Left colon (tissue), 2 donors: Measurements from ENCODE around the gene MIPOL1. TPM values are rescaled to one million over a fixed set of nuclear protein-coding genes. Genes with fewer than 3 reads are reported as not detected.
"Not testable (repeated sequence)": the region's sequence is repeated elsewhere in the genome, so short reads cannot be mapped to it uniquely, and the experiment has no call there.

ENCODE experiments used
- ATAC-seq: fragments of 200-7000 bp; cut with Tn5 transposase; one replicate; pipeline ENCODE4 v1.9.1; 2020; ENCODE audit warnings: mild to moderate bottlenecking, moderate library complexity
- DNase-seq, 2 donors: peaks; one replicate each; pipeline ENCODE4 v3.0.0-alpha.2; 2020
- intact Hi-C, 2 donors: fragments of 100-400 bp; cut with DNase I in 1 of 2; cut with micrococcal nuclease in 1 of 2; formaldehyde crosslinking; loops; one replicate each; pipeline versions ENCODE4 v1.11.2 to v1.14.0; 2022; cut with DNase I, micrococcal nuclease
- total RNA-seq, 2 donors: library from RNA; stranded (reverse); fragmentation: NEBNext Ultra II Directional; extraction: Animal tissue kit (Norgen Biotek cat#: 25700); gene quantifications; one replicate each; pipeline ENCODE4 v1.2.1, GENCODE V29; 2021
- donor health status: DM: no; HTN: no; CAD: no.
- donor health status: DM: yes; HTN: yes; CAD: no.

MIPOL1 gene
- total RNA-seq, 2 donors from 2014 or later: 5.1 to 9.1 TPM

DNA sequence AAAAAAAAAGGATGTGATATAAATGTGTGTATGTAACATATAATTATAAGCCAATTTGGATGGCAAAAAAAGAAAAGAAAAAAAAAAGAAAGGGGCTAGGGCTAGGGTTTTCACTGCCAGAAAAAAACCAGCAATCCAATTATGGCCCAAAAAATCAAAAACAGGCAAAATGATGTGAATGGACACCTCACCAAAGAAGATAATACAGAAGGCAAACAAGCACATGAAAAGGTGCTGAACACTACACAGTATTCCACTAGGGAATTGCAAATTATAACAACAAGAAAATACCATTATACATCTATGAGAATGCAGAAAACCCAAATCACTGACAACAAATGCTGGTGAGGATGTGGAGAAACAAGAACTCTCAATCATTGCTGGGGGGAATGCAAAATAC lies 12.1 kb upstream of the MIPOL1 start:
- intact Hi-C loops: no loop called here
- DNase-seq: no peak
- no peak for ATAC-seq

DNA sequence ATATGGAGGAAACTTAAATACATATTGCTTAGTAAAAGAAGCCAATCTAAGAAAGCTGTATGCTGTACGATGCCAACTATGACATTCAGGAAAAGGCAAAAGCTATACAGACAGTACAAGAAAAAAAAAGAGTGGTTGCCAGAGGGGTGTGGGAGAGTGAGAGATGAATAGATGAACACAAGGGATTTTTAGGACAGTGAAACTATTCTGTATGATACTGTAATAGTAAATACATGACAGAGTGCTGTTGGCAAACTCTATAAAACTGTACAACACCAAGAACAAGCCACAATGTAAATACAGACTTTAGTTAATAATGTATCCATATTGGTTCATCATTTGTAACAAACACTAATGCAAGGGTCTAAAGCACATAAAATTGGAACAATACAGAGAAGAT lies 10.9 kb upstream of the MIPOL1 start:
- no peak for ATAC-seq
- intact Hi-C loops: no loop called here

DNA sequence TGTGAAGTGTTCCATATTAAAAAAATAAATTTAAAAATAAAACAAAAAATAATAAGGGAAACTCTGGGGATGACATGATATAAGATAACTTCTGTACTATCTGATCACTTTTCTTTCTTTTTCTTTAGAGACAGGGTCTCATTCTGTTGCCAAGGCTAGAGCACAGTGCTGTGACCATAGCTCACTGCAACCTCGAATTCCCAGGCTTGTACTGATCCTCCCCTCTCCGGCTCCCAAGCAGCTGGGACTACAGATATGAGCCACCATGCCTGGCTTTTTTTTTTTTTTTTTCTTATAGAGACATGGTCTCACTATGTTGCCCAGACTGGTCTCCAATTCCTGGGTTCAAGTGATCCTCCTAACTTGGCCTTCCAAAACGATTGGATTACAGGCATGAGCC lies 10.4 kb upstream of the MIPOL1 start:
- intact Hi-C loops: no loop called here
- ATAC-seq: no peak
- DNase-seq: no peak

More for the DNA sequence above, 10.9 kb upstream of the MIPOL1 start:
- DNase-seq: no peak

DNA sequence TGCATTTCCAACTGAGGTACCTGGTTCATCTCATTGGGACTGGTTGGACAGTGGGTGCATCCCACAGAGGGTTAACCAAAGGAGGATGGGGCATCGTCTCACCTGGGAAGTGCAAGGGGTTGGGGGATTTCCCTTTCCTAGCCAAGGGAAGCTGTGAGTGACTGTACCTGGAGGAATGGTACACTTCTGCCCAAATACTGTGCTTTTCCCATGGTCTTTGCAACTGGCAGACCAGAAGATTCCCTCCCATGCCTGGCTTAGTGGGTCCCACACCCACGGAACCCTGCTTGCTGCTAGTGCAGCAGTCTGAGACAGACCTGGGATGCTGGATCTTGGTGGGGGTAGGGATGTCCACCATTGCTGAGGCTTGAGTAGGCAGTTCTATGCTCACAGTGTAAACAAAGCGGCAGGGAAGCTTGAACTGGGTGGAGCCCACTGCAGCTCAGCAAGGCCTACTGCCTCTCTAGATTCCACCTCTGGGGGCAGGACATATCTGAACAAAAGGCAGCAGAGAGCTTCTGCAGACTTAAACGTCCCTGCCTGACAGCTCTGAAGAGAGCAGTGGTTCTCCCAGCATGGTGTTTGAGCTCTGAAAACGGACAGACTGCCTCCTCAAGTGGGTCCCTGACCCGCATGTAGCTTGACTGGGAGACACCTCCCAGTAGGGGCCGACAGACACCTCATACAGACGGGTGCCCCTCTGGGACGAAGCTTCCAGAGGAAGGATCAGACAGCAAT lies 9.7 kb upstream of the MIPOL1 start:
- DNase-seq, intact Hi-C loops, ATAC-seq: not testable (repeated sequence)

DNA sequence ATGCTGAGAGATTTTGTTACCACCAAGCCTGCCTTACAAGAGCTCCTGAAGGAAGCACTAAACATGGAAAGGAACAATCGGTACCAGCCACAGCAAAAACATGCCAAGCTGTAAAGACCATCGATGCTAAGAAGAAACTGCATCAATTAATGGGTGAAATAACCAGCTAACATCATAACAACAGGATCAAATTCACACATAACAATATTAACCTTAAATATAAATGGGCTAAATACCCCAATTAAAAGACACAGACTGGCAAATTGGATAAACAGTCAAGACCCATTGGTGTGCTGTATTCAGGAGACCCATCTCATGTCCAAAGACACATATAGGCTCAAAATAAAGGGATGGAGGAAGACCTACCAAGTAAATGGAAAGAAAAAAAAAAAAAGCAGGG lies 8.0 kb upstream of the MIPOL1 start:
- ATAC-seq, intact Hi-C loops, DNase-seq: not testable (repeated sequence)

DNA sequence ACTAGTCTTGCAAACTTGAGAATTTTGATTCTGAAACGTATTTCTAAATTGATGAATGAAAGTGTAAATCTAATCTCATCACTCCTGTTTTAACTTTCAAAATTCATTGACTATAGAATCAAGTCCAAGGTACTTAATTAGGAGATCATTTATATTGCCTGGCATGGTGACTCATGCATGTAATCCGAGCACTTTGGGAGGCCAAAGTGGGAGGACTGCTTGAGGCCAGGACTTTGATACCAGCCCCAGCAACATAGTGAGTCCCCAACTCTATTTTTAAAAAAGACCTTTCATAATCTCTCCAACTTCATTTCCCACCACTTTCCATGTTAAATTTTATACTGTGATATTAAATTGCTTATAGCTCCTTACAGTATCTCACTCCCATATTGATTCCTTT lies 3.0 kb upstream of the MIPOL1 start:
- DNase-seq (no peak), ATAC-seq (no peak)
- intact Hi-C loops: no loop called here

DNA sequence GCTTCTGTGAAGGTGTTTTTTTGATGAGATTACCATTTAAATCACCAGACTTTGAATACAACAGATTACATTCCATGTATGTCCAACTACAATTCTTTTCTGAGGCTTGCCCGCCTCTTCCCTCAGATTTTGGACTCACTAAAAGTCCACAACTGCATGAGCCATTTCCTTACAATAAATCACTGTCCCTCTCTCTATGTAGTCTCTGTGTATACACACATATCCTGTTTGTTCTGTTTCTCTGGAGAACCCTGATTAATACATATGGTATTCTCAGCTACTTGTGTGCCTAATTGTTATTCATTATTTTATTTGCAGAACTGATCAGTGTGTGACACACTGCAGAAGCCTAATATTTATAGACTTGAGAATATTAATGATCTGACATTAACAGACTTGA lies 2.4 kb upstream of the MIPOL1 start:
- DNase-seq: no peak
- intact Hi-C loops: no loop called here
- no peak for ATAC-seq

DNA sequence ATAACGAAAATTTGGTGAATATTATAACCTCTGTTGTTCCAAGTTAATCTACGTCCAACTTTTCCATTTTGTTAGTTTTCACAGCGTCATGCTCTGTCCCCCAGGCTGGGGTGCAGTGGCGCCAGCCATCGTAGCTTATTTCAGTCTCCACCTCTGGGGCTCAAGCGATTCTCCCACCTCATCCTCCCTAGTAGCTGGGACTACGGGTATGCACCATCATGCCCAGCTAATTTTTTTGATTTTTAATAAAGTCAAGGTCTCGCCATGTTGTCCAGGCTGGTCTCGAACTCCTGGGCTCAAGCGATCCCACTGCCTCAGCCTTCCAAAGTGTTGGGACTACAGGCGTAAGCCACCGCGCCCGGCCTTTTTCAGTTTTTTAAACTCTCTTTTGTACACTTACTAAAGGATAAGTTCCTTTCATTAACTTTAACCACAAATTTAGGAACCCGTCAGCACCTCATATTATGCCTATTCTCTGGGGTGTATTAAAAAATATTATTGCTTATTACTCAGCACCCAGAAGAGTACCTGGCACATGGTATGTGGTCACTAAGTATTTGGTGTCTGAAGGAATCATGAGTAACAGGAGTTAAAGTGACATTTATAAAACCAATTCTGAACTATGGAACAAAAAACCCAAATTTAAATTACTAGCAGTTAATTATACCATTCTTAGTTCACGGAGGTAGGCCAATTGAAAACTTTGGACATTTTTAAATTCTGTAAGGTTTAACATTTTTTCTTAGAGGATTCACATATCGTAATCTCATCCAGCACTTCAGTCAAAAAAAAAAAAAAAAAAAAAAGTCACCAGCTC lies 925 bp upstream of the MIPOL1 start:
- intact Hi-C loops: no loop called here
- no peak for ATAC-seq

DNA sequence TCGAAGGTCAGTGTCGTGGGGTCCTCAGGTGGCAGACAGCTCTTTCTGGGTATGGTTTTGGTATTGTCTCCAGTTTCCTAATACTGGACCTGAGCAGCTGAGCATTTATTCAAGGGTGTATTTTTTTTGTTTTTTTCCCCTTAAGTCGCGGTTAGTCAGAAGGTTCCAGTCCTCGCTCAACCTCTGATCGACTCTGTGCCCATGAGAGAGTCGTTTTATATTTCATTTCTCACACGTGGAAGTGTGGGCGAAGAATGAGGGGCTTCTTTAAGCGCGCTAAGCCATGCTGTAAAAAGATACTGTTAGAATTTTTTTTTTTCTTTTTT lies 499 bp downstream of the MIPOL1 start:
- no peak for DNase-seq
- intact Hi-C loops: no loop called here
- ATAC-seq: peak; percentile 7

More for the DNA sequence above, 925 bp upstream of the MIPOL1 start:
- no peak for DNase-seq

DNA sequence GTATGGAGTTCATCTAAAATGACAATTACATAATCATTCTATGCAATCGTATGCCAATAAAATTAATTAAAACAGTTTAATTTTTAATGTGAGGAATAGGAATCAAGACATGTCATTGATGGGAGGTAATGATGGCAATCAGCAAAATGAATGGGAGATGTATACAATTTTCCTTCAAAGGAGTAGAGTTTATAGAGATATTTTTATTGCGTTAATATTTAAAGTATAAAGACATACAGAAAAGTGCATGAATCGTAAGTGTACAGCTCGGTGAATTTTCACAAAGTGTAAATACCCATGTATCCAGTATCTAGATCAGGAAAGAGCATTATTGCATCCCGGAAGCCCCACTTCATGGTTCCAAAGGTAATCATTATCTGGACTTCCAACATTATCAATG lies 1.2 kb downstream of the MIPOL1 start:
- ATAC-seq (no peak), DNase-seq (no peak)
- intact Hi-C loops: no loop called here

DNA sequence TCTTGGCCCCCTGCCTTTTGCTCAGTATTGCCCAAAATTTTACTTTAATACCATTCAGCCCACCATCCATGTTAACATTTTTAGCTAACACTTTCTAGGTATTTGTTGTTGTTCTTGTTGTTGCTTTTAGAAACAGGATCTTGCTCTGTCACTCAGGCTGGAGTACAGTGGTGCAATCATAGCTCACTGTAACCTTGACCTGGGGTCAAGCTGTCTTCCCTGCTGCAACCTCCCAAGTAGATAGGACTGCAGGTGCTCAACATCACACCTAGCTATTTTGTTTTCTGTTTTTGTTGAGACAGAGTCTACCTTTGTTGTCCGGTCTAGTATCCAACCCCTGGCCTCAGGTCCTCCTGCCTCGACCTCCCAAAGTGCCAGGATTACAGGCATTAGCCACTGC lies 4.0 kb downstream of the MIPOL1 start:
- DNase-seq (no peak), ATAC-seq (no peak)
- intact Hi-C loops: no loop called here

DNA sequence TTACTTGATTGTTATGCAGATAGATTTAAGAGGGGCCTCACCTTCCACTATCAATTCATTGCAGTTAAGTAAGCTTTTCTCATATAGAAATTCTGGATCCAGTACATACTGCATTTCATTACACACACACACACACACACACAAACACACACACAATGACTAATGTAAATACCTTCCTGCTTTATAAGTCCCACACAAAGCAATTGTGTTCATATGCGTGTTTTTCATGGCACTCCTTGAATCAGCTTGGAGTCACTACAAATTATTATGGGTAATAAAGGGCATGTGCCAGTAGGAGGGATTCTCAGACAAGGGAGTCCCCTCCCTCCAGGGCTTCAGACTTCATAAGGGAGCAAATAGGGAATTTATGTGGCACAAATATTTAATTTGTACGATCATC lies 4.5 kb downstream of the MIPOL1 start:
- no peak for DNase-seq
- no peak for ATAC-seq
- intact Hi-C loops: no loop called here

DNA sequence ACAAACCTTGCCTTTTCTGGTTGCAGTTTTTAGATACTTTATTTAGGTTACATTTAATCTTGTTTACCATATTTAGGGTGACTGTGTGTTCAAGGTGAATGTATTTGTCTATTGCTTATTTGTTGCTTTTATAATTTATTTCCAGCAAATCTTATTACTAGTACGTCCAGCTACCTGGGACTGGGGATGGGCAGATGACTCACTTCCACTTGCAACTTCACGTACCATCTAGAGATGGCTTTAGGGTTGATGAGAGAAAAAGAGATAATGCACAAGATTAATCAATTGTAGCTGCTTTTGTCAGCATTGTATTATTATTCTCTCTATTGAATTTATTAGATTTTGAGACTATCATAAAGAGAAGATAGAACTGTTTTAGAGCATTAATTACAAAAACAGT lies 5.1 kb downstream of the MIPOL1 start:
- DNase-seq (no peak), ATAC-seq (no peak)
- intact Hi-C loops: no loop called here

DNA sequence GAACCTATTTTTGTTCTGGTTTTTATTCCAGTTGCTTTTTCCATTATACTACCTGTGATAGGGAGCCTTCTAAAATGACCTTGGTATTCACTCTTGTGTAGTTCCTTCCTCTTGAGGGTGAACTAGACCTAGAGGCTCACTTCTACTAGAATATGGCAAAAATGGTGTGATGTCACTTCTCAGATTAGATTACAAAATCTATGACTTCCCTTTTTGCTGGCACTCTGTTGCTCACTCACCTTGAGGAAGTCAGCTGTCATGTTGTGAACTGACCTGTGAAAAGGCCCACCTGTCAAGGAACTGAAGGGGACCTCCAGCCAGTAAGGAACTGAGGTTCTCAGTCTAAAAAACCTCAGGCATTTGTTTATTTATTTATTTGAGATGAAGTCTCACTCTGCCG lies 5.7 kb downstream of the MIPOL1 start:
- DNase-seq: no peak
- intact Hi-C loops: no loop called here
- no peak for ATAC-seq

DNA sequence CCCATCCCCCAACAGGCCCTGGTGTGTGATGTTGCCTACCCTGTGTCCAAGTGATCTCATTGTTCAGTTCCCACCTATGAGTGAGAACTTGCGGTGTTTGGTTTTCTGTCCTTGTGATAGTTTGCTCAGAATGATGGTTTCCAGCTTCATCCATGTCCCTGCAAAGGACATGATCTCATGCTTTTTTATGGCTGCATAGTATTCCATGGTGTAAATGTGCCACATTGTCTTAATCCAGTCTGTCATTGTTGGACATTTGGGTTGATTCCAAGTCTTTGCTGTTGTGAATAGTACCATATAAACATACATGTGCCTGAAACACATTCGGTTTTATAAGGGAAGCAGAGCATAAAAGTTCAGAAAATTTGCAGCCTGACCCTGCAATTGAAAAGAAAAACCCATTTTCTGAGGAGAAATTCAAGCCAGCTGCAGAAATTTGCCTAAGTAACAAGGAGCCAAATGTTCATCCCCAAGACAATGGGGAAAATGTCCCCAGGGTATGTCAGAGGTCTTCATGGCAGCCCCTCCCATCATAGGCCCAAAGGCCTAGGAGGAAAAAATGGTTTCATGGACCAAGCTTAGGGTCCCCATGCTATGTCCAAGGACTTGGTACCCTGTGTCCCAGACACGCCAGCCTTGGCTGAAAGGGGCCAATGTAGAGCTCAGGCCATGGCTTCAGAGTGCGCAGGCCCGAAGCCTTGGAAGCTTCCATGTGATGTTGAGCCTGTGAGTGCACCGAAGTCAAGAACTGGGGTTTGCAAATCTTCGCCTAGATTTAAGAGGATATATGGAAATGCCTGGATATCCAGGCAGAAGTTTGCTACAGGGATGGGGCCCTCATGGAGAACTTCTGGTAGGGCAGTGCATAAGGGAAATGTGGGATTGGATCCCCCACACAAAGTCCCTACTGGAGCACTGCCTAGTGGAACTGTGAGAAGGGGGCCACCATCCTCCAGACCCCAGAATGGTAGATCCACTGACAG lies 8.2 kb downstream of the MIPOL1 start:
- intact Hi-C loops, ATAC-seq, DNase-seq: not testable (repeated sequence)

DNA sequence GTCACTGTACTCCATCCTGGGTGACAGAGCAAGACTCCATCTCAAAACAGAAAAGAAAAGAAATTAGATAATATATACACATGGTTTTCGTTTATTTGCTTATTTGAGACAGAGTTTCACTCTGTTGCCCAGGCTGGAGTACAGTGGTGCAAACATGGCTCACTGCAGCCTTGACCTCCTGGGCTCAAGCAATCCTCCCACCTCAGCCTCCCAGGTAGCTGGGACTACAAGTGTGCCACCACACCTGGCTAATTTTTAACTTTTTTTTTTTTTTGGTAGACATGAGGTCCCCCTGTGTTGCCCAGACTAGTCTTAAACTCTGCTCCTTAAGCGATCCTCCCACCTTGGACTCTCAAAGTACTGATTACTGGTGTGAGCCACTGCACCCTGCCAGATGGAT lies 11.9 kb downstream of the MIPOL1 start:
- intact Hi-C loops, ATAC-seq, DNase-seq: not testable (repeated sequence)

DNA sequence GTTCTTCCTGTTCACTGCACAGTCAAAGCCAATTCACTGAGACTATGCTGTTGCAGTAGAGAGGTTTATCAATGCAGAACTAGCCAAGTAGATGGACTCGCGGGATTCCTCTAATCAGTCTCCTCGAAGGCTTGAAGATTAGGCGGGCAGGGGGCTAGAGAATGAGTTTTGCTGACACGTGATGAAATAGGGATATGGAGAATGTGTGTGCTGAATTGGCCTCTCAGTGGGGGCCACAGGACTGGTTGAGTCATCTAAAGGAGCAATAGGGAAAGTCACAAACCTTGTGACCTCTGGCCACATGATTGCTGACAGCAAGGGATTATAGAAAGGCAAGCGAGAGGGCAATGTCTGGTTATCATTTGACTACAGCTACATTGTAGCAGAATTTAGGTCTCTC lies 12.7 kb downstream of the MIPOL1 start:
- intact Hi-C loops: no loop called here
- ATAC-seq (no peak), DNase-seq (no peak)

DNA sequence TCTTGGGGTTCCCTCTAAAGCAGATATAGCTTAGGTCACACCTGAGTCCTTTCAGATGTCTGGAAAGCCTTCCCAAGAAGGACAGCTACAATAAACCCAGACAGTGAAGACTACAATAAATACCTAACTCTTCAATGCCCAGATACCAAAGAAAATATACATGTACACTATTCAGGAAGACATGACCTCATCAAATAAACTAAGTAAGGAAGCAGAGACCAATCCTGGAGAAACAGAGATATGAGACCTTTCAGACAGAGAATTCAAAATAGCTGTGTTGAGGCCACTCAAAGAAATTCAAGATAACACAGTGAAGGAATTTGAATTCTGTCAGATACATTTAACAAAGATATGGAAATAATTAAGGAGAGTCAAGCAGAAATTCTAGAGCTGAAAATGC lies 15.3 kb downstream of the MIPOL1 start:
- no peak for ATAC-seq
- intact Hi-C loops: no loop called here
- no peak for DNase-seq

DNA sequence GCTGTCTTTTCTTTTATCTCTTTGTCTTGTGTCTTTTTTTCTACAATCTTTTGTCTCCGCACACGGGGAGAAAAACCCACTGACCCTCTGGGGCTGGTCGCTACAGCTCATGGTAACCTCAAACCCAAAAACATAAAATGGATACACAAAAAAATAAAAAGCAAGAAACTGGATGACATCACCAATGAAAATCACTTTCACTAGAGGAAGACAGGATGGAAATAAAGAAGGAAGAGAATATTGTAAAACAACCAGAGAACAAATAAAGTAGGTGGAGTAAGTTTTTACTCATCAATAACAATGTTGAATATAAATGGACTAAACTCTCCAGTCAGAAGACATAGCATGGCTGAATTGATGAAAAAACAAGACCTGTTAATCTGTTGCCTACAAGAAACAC lies 17.6 kb downstream of the MIPOL1 start:
- intact Hi-C loops: no loop called here
- DNase-seq (no peak), ATAC-seq (no peak)
